Renal cortex interstitium (tissue), 15 donors: ENCODE measurements around the gene PRLHR. TPM values are rescaled to one million over a fixed set of nuclear protein-coding genes. Genes with fewer than 3 reads are reported as not detected.
"Not testable (repeated sequence)": the region's sequence is repeated elsewhere in the genome, so short reads cannot be mapped to it uniquely, and the experiment has no call there.

Source experiments
- DNase-seq, 11 donors: peaks; one replicate each; pipeline ENCODE4 v3.0.0-alpha.2; 2013; ENCODE audit warnings: low read depth in 9 of 11, low spot score in 4 of 11; ENCODE audit errors: extremely low read depth in 1 of 11
- long read RNA-seq, 16 experiments: transcript quantifications; one replicate each; lab custom pipeline, GENCODE V29; 2026
- polyA plus RNA-seq, 3 donors: library from polyadenylated mRNA; unstranded; fragments of 120-200 nt; gene quantifications; one replicate each; pipeline ENCODE4 v1.2.1, GENCODE V29; 2013; ENCODE audit not compliant: insufficient read length in 3 of 3

PRLHR gene
- polyA plus RNA-seq = not detected
- long read RNA-seq, donor 1 = 0 reads
- long read RNA-seq, donor 2 = 0 reads
- long read RNA-seq, donor 3 = 0 reads
- long read RNA-seq, donor 4 = 0 reads
- long read RNA-seq, donor 5 = 0 reads
- long read RNA-seq, donor 6 = 0 reads
- long read RNA-seq, donor 7 = 0 reads
- long read RNA-seq, donor 8 = 0 reads
- long read RNA-seq, donor 9 = 0 reads
- long read RNA-seq, donor 10 = 0 reads
- long read RNA-seq, donor 11 = 0 reads
- long read RNA-seq, donor 12 = 0 reads
- long read RNA-seq, donor 13 = 0 reads
- long read RNA-seq, donor 14 = 0 reads
- long read RNA-seq, donor 15 = 0 reads
- long read RNA-seq, donor 16 = 0 reads

DNA sequence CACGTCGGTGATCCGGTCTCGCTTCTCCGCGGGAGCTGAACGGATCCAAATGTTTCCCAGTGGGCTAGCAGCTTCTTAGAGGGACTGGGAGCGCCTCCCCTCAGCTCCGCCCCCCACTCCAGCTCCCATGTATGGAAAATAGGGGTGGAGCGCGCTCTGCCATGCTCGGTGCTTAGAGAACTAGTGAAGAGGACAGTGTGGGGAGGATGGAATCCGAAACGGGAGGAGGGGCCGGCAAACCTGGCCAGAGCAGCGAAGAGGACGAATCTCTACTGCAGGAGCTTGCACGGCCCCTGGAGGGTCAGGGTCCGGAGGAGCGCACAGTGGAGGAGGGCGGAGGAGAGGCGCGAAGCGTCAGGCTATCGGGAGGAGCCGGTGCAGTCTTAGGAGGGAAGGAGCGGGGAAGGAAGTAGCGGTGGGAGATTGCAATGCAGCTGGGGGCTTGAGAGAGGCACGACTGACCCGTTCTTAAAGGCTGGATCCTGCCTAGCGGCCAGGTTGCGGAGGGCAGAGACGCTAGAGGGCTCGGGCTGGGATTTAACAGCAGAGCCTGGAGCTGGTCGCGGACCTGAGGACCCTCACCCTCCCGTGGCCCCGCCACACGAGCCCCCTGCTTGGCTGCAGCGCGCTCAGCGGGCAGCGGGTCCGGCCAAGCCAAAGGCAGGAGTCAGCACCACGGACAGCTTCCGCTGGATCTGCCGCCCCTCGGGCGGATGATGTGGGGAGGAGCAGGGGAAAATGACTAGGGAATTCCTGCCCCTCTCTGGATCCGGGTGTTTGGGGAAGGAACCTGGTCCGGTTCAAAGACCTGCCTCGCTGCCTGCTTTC is at the start of gene PRLHR:
Gene PRLHR (minus strand): TSS at position 51 of the 828 bp plus-strand sequence. CDS start 404 bp downstream, outside the sequence.
- DNase-seq = peak; percentile 48 to 76 (median 61)

DNA sequence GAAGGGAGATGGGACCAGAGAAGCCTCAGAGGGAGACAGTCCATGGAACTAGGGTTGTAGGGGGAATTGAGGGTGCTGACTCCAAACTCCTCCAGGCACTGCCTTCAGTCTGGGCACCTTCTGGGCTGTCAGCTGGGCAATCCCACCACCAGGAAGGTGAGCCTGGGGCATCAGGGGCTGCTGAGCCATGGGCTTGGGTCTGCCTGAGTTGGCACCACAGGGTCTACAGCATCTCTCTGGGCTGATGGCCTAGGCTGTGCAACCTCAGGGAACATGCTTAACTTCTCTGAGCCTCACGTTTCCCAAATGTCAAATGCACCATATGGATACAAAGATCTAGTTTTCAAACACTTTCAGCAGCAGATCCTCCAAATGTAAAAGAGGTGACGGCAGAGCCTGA is 46.8 kb upstream of the PRLHR start:
- no peak for DNase-seq

DNA sequence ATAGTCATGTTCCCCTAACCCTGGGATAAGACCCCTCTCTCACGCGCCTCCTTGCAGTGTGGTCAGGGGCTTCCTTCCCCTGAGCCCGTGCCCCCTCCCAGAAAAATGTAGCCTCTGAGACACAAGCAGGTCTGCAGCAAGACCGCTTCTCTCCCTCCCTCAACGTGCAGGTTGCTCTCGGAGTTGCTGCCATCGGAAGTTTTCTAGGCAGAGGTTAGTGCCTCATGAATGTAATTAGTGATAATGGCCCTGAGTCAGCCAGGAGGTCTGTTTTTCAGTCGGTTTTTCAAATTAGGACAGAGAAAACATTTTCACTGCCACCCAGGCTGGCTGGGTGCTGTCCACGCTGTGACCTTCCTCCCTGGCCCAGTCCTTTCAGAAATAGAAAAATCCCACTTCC is 43.2 kb upstream of the PRLHR start:
- no peak for DNase-seq

DNA sequence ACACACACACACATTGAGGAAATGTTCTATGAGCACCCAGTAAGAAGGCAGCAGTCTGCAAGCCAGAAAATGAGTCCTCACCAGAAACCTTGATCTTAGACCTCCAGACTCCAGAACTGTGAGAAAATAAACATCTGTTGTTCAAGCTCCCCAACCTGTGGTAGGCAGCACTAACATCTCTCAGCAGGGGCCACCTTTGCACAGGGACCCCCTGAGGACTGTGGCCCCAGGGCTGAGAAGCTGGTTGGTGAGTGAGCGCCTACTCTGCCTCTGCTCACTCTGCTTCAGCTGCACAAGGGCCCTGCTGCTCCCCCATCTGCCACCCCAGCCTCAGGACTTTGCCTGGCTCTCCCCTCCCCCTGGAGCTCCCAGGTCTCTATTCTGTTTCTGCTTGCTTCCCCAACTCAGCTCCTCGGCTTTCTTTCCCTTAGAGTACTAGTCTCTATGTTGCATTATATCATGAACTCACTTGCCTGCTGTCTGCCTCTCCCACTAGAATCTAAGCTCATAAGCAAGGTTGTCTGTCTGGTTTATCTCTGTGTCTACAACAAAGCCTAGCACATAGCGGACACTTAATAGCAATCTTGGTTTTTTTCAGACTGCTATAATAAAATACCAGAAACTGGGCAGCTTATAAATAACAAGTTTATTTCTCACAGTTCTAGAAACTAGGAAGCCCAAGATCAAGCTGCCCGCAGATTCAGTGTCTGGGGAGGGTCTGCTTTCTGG is 40.4 kb upstream of the PRLHR start:
- no peak for DNase-seq

DNA sequence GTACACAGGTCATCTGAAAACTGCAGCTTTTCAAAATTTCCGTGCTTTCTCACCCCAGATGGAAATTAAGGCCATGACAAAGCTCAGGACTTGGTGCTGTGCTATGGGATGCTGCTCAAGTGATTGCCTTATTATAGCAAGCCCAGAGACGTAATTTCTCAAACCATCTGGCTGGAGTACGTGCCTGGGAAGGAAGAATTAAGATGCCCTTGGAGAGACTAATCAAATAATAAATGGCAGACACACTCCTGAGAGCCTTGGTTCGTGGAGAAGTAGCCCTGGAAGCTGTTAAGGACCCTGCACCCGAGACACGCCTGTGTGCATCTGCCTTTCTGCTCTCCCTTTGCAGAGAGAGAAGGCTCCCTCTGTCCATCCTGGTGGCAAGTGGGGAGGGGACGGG is 38.3 kb upstream of the PRLHR start:
- no peak for DNase-seq

DNA sequence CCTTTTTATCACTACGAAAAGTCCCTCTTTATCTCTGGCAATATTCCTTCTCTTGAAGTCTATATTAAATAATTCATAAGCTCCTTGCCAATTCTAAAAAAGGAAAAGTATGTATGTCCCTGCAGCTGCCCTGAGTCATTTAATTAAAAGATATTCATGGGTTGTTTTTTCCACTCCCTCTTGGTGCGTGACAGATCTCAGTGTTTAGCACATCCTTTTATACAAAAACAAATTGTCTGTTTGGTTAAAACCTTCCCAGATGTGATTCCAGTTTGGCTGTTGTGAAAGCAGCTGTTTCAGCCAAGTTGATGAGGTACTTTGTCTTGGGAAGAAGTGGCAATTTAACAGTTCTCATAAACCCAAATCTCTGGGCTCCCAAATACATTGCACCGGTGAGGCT is 33.8 kb upstream of the PRLHR start:
- no peak for DNase-seq

DNA sequence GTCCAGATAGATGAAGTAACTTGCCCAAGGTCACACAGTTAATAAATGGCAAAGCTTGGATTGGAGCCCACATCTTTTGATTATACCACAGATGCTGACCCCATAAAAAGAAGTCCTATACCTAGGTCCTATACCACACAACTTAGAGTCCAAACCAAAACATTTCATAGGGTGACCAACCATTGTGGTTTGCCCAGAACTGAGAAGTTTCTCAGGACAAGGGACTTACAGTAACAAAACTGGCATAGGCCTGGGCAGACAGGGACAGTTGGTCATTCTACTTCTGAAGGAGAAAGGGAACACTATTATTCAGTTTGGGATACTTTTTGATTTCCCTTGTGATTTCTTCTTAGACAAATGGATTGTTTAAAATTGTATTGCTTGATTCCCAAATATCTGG is 32.9 kb upstream of the PRLHR start:
- no peak for DNase-seq

DNA sequence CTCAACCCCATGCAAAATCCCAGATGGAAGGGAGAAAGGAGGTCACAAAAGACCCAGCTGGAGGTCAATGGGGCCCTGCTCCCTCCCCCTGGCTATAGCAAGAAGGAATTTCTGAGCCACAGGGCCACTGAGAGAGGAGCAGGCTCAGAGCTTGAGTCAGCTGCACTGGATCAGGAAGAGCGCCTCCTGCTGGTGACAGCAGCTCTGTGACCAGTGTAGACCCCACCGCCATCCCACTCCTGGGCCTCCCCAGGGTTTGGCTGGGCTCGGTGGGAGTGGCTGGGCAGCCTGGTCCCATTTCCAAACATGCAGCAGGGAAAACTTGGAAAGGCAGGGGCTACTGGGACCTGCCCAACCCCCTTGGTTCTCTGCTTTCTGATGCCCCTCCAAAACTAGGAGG is 31.5 kb upstream of the PRLHR start:
- no peak for DNase-seq

DNA sequence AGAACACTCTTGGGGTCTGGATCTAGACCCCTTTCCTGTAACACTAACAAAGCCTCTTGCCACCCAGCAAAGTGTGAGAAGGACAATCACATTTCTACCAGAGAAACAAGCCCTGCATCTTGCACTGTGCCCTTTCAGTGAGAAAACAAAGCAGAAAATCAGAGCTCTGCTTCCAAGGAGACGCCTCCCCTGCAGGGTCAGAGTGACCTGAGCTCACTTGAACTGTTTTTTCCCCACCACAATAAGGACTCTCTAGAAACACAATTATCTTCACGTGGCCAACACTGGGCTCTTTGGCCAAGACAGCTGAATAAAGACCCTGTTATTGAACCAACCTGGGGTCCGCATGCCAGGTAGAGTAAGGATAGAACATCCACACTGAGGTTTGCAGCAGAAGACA is 30.1 kb upstream of the PRLHR start:
- no peak for DNase-seq

DNA sequence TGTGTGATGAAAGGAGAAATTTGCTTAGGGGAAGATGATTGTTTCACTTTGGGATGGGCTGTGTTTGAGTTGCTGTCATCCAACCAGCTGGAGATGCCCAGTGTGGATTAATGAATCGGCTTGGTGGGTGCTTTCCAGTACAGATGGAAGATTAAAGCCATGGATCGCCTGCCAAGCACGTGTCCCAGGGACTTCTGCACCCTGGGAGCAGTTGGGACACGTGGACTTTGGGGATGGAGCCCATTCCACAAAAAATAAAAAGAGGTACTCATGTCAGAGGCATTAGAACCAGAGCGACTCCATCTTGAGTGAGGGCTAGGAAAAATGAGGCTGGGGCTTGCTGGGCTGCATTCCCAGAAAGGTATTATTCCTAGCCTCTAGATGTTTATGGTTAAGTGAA is 29.3 kb upstream of the PRLHR start:
- DNase-seq = no peak

DNA sequence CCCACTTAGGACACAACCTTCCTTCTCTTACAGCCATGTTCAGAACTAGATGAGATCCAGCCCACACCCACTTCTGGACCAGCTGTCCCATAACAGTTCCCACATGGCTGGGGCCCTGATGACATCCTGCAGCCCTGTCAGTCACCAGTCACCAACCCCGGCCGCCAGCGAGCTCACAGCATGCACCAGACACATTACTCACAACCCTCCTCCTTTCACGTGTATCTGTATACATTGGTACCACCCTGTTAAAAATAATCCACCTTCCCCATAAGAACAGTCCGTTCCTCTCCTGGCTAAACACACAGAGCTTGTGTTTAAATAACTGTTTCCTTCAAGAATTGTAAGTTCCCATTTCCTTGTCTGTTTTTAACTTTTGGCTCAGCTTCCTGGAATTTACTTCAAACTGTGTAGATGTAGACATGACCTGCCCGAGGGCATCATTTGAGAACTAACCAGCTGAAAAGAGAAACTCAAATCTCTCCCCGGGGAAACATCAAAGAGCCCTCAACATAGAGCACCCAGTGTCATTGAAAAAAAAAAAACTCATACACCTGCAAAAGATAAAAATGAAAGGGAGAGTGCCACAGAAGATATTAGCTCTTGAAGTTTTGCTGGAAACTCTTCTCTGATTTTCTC is 26.0 kb upstream of the PRLHR start:
- no peak for DNase-seq

DNA sequence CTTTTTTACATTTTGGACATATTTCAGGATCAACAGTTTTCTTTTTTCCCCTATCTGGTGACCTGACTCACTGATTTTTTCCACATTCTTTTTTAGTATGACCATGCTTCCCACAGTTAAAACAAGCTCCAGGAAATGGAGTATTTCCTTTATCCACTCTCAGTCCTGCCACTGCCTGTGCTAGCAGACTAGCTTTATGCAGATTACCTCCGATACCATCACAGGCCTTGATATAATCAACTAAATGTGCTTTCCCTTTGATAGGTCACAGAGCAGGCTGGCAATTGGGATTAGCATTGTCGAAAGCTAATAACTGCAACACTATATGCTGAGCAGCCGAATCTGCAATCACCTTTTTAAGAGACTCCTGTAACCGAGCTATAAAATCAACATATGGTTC is 18.4 kb upstream of the PRLHR start:
- DNase-seq = not testable (repeated sequence)

DNA sequence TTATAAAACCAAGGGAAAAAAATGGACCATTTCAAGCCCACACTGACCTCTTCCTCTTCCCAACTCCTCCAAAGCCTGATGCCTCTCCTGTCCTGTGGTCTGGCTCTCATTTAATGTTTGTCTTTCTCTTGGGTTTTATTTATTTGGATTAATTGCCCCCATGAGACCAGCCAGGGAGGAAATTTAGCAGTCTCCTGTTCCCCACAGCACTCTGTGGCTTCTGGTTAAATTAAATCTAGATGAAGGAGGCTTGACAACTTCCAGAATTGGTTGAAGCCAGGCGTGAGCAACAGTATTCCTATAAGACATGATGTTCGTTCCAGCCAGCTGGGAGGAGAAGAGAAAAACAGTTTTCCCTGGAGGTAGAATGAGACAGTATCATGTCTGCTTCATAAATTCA is 15.1 kb upstream of the PRLHR start:
- no peak for DNase-seq

DNA sequence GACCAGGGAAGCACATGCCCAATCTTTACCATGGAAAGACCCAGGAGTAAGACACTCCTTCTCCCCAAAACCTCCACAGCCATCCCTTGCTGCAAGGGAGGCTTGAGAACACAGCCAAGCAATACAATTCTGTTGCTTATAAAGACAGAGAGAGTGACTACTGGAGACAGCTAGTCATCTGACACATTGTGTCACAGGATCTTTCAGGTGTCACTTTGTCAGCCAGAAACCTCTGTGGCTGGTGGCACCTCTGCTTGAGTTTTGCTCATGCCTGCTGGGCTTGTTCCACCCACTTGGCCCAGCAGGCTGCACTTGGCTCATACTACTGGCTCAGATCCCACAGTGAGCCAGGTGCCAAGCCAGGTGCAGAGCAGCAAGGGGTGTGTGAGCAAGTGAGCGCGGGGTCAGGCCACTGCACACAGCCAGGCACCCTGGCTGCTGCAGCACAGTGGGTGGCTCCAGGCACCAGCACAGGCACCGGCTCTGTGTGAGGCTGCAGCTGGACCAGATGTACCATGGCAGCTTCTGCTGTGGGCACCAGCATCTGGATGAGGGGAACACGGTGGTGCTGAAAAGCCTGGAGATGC is 12.4 kb upstream of the PRLHR start:
- no peak for DNase-seq

DNA sequence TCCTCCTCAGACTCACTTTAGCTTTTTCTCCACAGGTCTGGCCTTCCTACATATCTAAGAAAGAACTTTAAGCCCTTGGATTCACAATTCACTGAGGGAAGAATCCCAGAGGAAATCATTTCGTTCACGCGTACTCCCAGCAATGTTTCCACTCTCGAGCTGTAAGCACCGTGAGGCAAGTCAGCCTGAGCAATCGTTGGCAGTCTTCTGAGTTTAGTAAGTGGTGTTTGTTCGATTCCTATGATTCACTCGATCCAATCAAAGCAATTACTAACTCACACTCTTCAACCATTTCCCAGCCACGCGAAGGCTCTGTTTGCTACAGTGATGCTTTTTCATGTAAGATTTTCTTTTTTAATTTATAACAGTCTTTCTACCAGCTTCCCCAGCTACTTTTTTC is 10.2 kb upstream of the PRLHR start:
- DNase-seq = no peak

DNA sequence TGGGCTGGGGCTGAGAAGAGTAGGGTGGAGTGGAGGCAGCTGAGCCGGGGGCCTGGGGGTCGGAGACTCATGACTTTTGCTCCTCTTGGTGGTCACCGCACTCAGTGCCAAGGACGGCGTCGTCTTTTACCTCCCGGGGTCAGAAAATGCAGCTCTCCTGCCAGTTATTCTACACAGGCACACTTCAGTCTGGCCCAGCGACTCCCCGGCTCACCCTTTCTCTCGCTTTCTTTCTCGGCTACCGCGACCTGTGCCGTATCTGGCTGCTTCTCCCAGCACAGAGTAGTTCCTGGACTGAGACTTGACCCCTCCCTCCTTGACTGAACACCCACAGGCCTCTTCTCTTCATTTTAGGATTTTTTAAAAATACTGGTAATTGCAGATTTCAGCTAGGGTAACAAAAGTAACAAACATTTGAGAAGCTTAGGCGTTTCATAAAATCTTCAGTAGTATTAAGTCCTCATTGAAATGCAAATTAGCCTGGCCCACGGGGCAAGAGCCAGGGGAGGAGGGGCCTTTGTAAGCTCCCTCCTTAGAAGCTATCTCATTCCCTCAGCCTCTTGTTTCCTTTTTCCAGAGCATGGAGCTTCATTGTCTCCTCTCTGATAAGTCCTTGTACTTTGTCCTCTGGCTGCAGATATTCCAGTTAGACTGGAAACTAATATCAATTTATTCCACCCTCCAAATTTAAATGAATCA is 1.1 kb upstream of the PRLHR start:
- DNase-seq = no peak

DNA sequence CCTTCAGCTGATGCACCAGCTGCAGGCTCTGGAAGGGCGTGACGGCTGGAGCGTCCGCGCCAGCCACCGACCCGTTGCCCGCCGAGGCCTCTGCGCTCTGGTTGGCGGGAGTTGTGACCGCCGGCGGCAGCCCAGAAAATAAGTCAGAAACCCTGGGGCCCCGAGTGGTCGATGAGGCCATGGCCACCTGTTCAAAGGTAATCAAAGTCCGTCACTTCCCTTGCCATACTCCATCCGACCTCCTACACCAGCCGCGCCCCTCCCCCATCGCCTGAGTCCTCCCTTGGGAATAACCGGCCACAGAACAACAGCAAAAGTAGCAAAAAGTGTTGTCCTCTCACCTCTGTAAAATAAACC is 406 bp downstream of the PRLHR start:
- DNase-seq = no peak

DNA sequence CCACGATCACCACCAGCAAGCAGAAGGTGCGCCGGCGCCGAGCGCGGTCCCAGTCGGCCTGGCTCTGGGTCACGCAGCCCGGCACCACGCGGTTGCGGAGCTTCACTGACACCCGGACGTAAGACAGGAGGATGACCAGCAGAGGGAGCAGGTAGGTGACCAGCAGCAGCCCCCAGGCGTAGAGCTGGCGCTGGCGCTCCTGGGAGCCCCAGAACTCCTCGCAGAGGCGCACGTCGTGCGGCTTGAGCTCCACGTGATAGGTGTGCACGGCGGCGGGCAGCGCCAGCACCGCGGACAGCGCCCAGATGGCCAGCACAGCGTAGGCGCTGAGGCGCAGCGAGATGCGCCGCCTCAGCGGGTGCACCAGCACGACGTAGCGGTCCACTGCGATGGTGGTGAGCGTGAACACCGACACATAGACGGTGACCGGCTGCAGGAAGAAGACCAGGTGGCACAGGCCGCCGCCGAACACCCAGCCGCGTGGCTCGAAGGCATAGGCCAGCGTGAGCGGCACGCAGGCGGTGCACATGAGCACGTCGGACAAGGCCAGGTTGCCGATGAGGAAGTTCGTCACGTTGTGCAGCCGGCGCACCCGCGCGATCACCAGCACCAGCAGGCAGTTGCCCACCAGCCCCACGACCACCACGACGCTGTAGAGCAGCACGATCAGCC is 920 bp downstream of the PRLHR start:
- DNase-seq = peak; percentile 37 to 77 (median 67)
